ENCODE measurements around the gene CAPN12. TPM values are rescaled to one million over a fixed set of nuclear protein-coding genes. Genes with fewer than 3 reads are reported as not detected.
"Not testable (repeated sequence)": the region's sequence is repeated elsewhere in the genome, so short reads cannot be mapped to it uniquely, and the experiment has no call there.

Gene CAPN12
- not detected in 2 replicates for total RNA-seq (2014; rRNA removed; shearing (Covaris generic))

GRCh38 chr19:38744298-38744681, at the start of gene CAPN12:
Gene CAPN12, minus strand, starts transcription at chr19:38744474. Its CDS starts 309 bp downstream, at chr19:38744165.
- no peak for DNase-seq (ENCODE audit: low read depth)

- no peak for DNase-seq (ENCODE audit: low read depth)
These were observed 49.4 kb upstream of the CAPN12 start for GRCh38 chr19:38793671-38794070.

- DNase-seq (ENCODE audit: low read depth), result peak; percentile 41
These were observed 48.9 kb upstream of the CAPN12 start for GRCh38 chr19:38793177-38793576.

GRCh38 chr19:38792250-38793111, 48.2 kb upstream of the CAPN12 start:
- no peak for DNase-seq (ENCODE audit: low read depth)

GRCh38 chr19:38791451-38792064, 47.3 kb upstream of the CAPN12 start:
- DNase-seq (ENCODE audit: low read depth), result not testable (repeated sequence)

- not testable (repeated sequence) for DNase-seq (ENCODE audit: low read depth)
These were observed 46.5 kb upstream of the CAPN12 start for GRCh38 chr19:38790507-38791403.

- DNase-seq (ENCODE audit: low read depth), result no peak
These were observed 44.4 kb upstream of the CAPN12 start, which contains the start of gene LGALS7B for GRCh38 chr19:38788478-38789243. Gene LGALS7B, plus strand, starts transcription at chr19:38789200. Its CDS starts 27 bp downstream, at chr19:38789227.

GRCh38 chr19:38786572-38787265, 42.4 kb upstream of the CAPN12 start:
- DNase-seq (ENCODE audit: low read depth), result no peak

- not testable (repeated sequence) for DNase-seq (ENCODE audit: low read depth)
These were observed 41.8 kb upstream of the CAPN12 start for GRCh38 chr19:38786061-38786460.

GRCh38 chr19:38785187-38785699, 41.0 kb upstream of the CAPN12 start:
- DNase-seq (ENCODE audit: low read depth), result no peak

GRCh38 chr19:38784224-38784623, 40.0 kb upstream of the CAPN12 start:
- DNase-seq (ENCODE audit: low read depth), result no peak

GRCh38 chr19:38782212-38782611, 37.9 kb upstream of the CAPN12 start:
- DNase-seq (ENCODE audit: low read depth), result not testable (repeated sequence)

- no peak for DNase-seq (ENCODE audit: low read depth)
These were observed 36.8 kb upstream of the CAPN12 start for GRCh38 chr19:38781058-38781457.

GRCh38 chr19:38780443-38780842, 36.2 kb upstream of the CAPN12 start:
- DNase-seq (ENCODE audit: low read depth), result no peak

GRCh38 chr19:38778733-38779132, 34.5 kb upstream of the CAPN12 start:
- DNase-seq (ENCODE audit: low read depth), result no peak

- no peak for DNase-seq (ENCODE audit: low read depth)
These were observed 30.1 kb upstream of the CAPN12 start for GRCh38 chr19:38774181-38774950.

- DNase-seq (ENCODE audit: low read depth), result no peak
These were observed 29.3 kb upstream of the CAPN12 start, which contains the start of gene LGALS7 for GRCh38 chr19:38773469-38774177. Gene LGALS7, minus strand, starts transcription at chr19:38773517. Its CDS starts 25 bp downstream, at chr19:38773492.

GRCh38 chr19:38771569-38771968, 27.3 kb upstream of the CAPN12 start:
- DNase-seq (ENCODE audit: low read depth), result not testable (repeated sequence)

GRCh38 chr19:38770949-38771275, 26.6 kb upstream of the CAPN12 start:
- not testable (repeated sequence) for DNase-seq (ENCODE audit: low read depth)

All from Daoy (cell line).